HAP-1 (cell line): ENCODE measurements around the gene PTPN13.
A peak's percentile ranks its signal among the peaks of the same experiment; 100 is the strongest.

ENCODE experiments used
- DNase-seq, 2 experiments: peaks; one replicate each; pipeline ENCODE4 v3.0.0-alpha.2; 2016 to 2020; ENCODE audit warnings: low spot score in 2 of 2
- H3K27me3 ChIP-seq: fragments of 250-450 bp; sonication (Bioruptor Pico); 2 replicates; pipeline ENCODE4 v1.5.1; 2020; ENCODE audit warnings: low read depth, mild to moderate bottlenecking, moderate library complexity
- H3K36me3 ChIP-seq: fragments of 250-450 bp; sonication (Bioruptor Pico); replicated peaks from 2 replicates; pipeline ENCODE4 v1.5.1; 2020; ENCODE audit warnings: mild to moderate bottlenecking
- H3K4me1 ChIP-seq: fragments of 250-450 bp; sonication (Bioruptor Pico); 2 replicates; pipeline ENCODE4 v1.5.1; 2020; ENCODE audit warnings: mild to moderate bottlenecking
- H3K4me3 ChIP-seq: fragments of 250-450 bp; sonication (Bioruptor Pico); 2 replicates; pipeline ENCODE4 v1.5.1; 2020; ENCODE audit warnings: mild to moderate bottlenecking, moderate library complexity
- H3K9me3 ChIP-seq: fragments of 250-450 bp; sonication (Bioruptor Pico); 2 replicates; pipeline ENCODE4 v1.5.1; 2020; ENCODE audit warnings: mild to moderate bottlenecking, moderate library complexity
- in situ Hi-C: fragments of 300-500 bp; cut with MboI; formaldehyde crosslinking; loops from 3 replicates; pipeline ENCODE4 v1.14.3; 2020; ENCODE audit warnings: low sequenced_read_pairs, inconsistent platforms, mixed read lengths

PTPN13 gene

GRCh38 chr4:86809809-86810208 lies 215.7 kb downstream of the PTPN13 start:
- H3K27me3 ChIP-seq = no peaks in the 10 kb centered on the region
- no peaks in the 10 kb centered on the region; the same call in 1 of the 2 replicates for H3K9me3 ChIP-seq
- H3K4me3 ChIP-seq = no peak overlapping the region
- DNase-seq = no peak
- H3K36me3 ChIP-seq = peaks cover 16% of the 10 kb centered on the region
- in situ Hi-C loops = no loop called here
- H3K4me1 ChIP-seq = no peaks in the 10 kb centered on the region

- no peak overlapping the region for H3K4me3 ChIP-seq
- H3K36me3 ChIP-seq = peaks cover 25% of the 10 kb centered on the region
- H3K9me3 ChIP-seq = no peaks in the 10 kb centered on the region; the same call in 1 of the 2 replicates
- no peaks in the 10 kb centered on the region for H3K27me3 ChIP-seq
- H3K4me1 ChIP-seq = no peaks in the 10 kb centered on the region
- in situ Hi-C loops = no loop called here
- DNase-seq = no peak
Observed at GRCh38 chr4:86810847-86811246, 216.7 kb downstream of the PTPN13 start.

GRCh38 chr4:86815653-86816052 lies 221.5 kb downstream of the PTPN13 start:
- Histone ChIP-seq H3K9me3 (no peaks in the 10 kb centered on the region; the same call in 1 of the 2 replicates), H3K36me3 (peaks cover 20% of the 10 kb centered on the region), H3K4me1 (no peaks in the 10 kb centered on the region), H3K4me3 (no peak overlapping the region), H3K27me3 (no peaks in the 10 kb centered on the region)
- in situ Hi-C loops = no loop called here
- no peak for DNase-seq

GRCh38 chr4:86816501-86817273 lies 222.6 kb downstream of the PTPN13 start:
- no peaks in the 10 kb centered on the region for H3K4me1 ChIP-seq
- H3K36me3 ChIP-seq = peaks cover 20% of the 10 kb centered on the region
- no peaks in the 10 kb centered on the region; the same call in 1 of the 2 replicates for H3K9me3 ChIP-seq
- H3K4me3 ChIP-seq = no peak overlapping the region
- in situ Hi-C loops = no loop called here
- no peaks in the 10 kb centered on the region for H3K27me3 ChIP-seq
- no peak for DNase-seq

GRCh38 chr4:86818211-86818610 lies 224.1 kb downstream of the PTPN13 start:
- H3K27me3 ChIP-seq = no peaks in the 10 kb centered on the region
- H3K36me3 ChIP-seq = peaks cover 15% of the 10 kb centered on the region
- no peaks in the 10 kb centered on the region; the same call in 1 of the 2 replicates for H3K9me3 ChIP-seq
- no peak overlapping the region for H3K4me3 ChIP-seq
- in situ Hi-C loops = no loop called here
- DNase-seq = no peak
- H3K4me1 ChIP-seq = no peaks in the 10 kb centered on the region

- in situ Hi-C loops = no loop called here
- no peaks in the 10 kb centered on the region for H3K27me3 ChIP-seq
- no peak for DNase-seq
- no peaks in the 10 kb centered on the region; the same call in 1 of the 2 replicates for H3K9me3 ChIP-seq
- peaks cover 15% of the 10 kb centered on the region for H3K36me3 ChIP-seq
- H3K4me1 ChIP-seq = no peaks in the 10 kb centered on the region
- H3K4me3 ChIP-seq = no peak overlapping the region
Observed at GRCh38 chr4:86818841-86819240, 224.7 kb downstream of the PTPN13 start.

GRCh38 chr4:86819561-86819960 lies 225.4 kb downstream of the PTPN13 start:
- DNase-seq = no peak
- H3K4me3 ChIP-seq = no peak overlapping the region
- peaks cover 11% of the 10 kb centered on the region for H3K36me3 ChIP-seq
- no peaks in the 10 kb centered on the region for H3K4me1 ChIP-seq
- in situ Hi-C loops = no loop called here
- H3K27me3 ChIP-seq = no peaks in the 10 kb centered on the region
- H3K9me3 ChIP-seq = no peaks in the 10 kb centered on the region; the same call in 1 of the 2 replicates

GRCh38 chr4:86821151-86821550 lies 227.0 kb downstream of the PTPN13 start:
- DNase-seq = no peak
- H3K4me1 ChIP-seq = no peaks in the 10 kb centered on the region
- in situ Hi-C loops = no loop called here
- H3K4me3 ChIP-seq = no peak overlapping the region
- H3K9me3 ChIP-seq = no peaks in the 10 kb centered on the region
- H3K27me3 ChIP-seq = no peaks in the 10 kb centered on the region
- H3K36me3 ChIP-seq = no peaks in the 10 kb centered on the region; the same call in 1 of the 2 replicates

GRCh38 chr4:86822136-86822535 lies 228.0 kb downstream of the PTPN13 start:
- no peak for DNase-seq
- Histone ChIP-seq H3K27me3 (no peaks in the 10 kb centered on the region), H3K9me3 (no peaks in the 10 kb centered on the region), H3K36me3 (no peaks in the 10 kb centered on the region), H3K4me1 (no peaks in the 10 kb centered on the region), H3K4me3 (no peak overlapping the region)
- in situ Hi-C loops = no loop called here

- Histone ChIP-seq H3K27me3 (no peaks in the 10 kb centered on the region), H3K9me3 (no peaks in the 10 kb centered on the region), H3K36me3 (no peaks in the 10 kb centered on the region), H3K4me1 (no peaks in the 10 kb centered on the region), H3K4me3 (no peak overlapping the region)
- DNase-seq = no peak
- in situ Hi-C loops = no loop called here
Observed at GRCh38 chr4:86825511-86825910, 231.4 kb downstream of the PTPN13 start.

GRCh38 chr4:86831262-86832130 lies 237.4 kb downstream of the PTPN13 start:
- Histone ChIP-seq H3K36me3 (no peaks in the 10 kb centered on the region), H3K9me3 (no peaks in the 10 kb centered on the region), H3K4me1 (peaks cover 7% of the 10 kb centered on the region), H3K27me3 (no peaks in the 10 kb centered on the region), H3K4me3 (no peak overlapping the region)
- DNase-seq = peak; percentile 39 to 62
- in situ Hi-C loops = no loop called here

- no peaks in the 10 kb centered on the region for H3K27me3 ChIP-seq
- no peaks in the 10 kb centered on the region for H3K36me3 ChIP-seq
- in situ Hi-C loops = no loop called here
- DNase-seq = no peak
- no peak overlapping the region for H3K4me3 ChIP-seq
- no peaks in the 10 kb centered on the region for H3K9me3 ChIP-seq
- H3K4me1 ChIP-seq = peaks cover 7% of the 10 kb centered on the region
Observed at GRCh38 chr4:86833615-86834014, 239.5 kb downstream of the PTPN13 start.

- Histone ChIP-seq H3K27me3 (no peaks in the 10 kb centered on the region), H3K36me3 (no peaks in the 10 kb centered on the region), H3K4me3 (no peak overlapping the region), H3K4me1 (peaks cover 7% of the 10 kb centered on the region), H3K9me3 (no peaks in the 10 kb centered on the region)
- no peak for DNase-seq
- in situ Hi-C loops = no loop called here
Observed at GRCh38 chr4:86834901-86835300, 240.8 kb downstream of the PTPN13 start.

- peaks cover 7% of the 10 kb centered on the region for H3K4me1 ChIP-seq
- no peaks in the 10 kb centered on the region for H3K36me3 ChIP-seq
- in situ Hi-C loops = no loop called here
- H3K9me3 ChIP-seq = no peaks in the 10 kb centered on the region
- H3K4me3 ChIP-seq = no peak overlapping the region
- no peaks in the 10 kb centered on the region for H3K27me3 ChIP-seq
- no peak for DNase-seq
Observed at GRCh38 chr4:86835677-86836076, 241.6 kb downstream of the PTPN13 start.
